ENCODE measurements around the gene CFAP20DC.
"Not testable (repeated sequence)": the region's sequence is repeated elsewhere in the genome, so short reads cannot be mapped to it uniquely, and the experiment has no call there.

The CFAP20DC gene

DNA sequence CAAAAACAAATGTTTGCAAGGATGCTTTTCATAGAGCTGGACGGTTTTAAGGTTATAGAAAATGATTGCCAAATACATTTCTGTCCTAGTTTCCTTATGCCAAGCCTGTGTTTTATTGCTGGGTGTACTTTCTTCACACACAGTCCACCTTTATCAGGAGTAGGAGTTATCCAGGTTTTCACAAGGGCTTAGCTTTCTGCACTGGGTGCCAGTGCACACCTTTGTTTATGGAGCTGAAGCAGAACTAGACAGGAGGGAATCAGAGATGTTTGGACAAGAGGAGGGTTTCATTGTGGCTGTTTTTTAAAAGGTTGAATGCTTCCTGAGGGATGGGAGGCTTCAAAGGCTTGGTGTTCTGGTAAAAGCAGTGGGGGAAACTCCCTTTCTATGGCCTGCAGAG is 353.7 kb downstream of the CFAP20DC start:
- DNase-seq (ENCODE audit: low read depth in 2 of 2): no peak

DNA sequence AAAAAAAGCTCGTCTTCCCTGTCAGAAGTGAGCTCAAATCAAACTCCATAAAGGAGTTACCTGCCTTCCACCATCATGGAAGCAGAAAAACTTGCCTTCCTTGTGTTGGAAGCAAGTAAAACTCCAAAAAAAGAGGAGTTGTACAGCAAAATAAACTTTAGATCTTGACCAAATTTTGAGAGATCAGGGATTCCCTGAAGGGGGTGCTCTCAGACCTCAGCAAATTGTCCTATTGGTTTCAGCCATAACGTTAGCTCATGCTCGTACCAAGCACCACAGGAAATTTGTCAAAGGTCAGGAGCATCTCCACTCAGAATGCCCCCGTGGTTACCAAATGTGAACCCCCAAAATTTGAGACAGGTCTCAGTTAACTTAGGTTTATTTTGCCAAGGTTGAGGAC is 354.5 kb downstream of the CFAP20DC start:
- not testable (repeated sequence) for DNase-seq (ENCODE audit: low read depth in 2 of 2)

DNA sequence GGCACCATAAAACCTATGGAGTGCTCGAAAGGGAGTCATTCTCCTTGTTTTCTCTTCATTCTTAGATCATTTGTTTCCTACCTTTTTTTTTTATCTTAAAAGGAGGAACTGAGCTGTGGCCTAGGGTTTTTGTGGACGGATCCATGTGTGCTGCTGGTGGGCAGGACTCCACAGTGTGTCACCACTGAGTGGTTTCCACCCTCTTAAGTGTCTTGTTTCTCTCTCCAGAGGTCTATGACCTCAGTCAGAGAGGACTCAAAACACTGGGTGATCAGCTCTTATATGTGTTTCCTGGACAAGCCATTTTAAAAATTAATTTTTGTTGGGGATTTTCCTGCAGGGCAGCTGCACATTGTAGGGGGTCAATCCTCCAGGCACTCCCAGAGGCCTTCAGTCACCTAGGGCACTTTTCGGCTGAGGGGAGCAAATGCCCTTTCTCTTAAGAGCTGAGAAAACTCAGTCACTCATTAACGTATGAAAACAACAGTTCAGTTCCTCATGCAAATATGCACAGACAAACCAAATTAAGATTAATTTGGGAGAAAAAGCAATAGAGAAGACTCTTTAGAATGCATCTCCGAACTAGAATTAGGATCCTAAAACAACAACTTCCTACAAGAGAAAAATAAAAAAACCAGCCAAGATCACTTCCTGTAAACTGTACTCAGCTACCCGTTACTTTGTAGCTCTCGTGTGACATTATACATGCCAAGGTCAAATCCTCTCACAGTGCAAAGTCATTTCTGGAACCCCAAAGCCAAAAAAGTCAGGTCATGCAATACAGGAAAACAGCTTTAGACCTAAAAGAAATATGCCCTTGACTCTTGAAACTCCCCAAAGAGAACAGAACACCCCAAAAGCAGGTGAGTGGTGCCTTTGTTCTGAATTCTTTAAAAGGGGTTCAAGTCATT is 355.6 kb downstream of the CFAP20DC start:
- DNase-seq (ENCODE audit: low read depth in 2 of 2): no peak

GRCh38 chr3:58692484-58692883 is 357.3 kb downstream of the CFAP20DC start:
- no peak for DNase-seq (ENCODE audit: low read depth in 2 of 2)

Data from stimulated activated CD8-positive, alpha-beta memory T cell treated with anti-CD3 and anti-CD28 coated beads, Interleukin-15, amount 100 ng/mL, for 48 hours (primary cell).